Measurements from ENCODE around the gene CCL2.

DNA sequence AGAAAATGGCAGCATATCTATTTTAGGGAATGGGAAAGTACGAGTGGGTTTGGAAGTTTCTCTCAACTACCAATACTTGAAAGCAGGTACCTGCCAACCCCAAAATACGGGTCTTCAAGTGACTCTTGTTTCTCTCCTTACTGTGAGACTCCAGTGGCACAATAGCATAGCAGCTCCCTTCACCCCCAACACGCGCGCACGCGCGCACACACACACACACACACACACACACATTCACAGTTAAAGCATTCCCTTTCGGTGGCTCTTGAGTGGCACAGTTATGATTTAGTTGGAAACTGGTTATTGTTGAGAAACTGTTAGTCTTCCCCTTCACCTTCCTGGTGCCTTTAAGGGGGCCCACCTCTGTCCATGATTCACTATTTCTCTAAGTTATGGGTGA is 30.0 kb upstream of the CCL2 start:
- TF ChIP-seq, protein P1, sequence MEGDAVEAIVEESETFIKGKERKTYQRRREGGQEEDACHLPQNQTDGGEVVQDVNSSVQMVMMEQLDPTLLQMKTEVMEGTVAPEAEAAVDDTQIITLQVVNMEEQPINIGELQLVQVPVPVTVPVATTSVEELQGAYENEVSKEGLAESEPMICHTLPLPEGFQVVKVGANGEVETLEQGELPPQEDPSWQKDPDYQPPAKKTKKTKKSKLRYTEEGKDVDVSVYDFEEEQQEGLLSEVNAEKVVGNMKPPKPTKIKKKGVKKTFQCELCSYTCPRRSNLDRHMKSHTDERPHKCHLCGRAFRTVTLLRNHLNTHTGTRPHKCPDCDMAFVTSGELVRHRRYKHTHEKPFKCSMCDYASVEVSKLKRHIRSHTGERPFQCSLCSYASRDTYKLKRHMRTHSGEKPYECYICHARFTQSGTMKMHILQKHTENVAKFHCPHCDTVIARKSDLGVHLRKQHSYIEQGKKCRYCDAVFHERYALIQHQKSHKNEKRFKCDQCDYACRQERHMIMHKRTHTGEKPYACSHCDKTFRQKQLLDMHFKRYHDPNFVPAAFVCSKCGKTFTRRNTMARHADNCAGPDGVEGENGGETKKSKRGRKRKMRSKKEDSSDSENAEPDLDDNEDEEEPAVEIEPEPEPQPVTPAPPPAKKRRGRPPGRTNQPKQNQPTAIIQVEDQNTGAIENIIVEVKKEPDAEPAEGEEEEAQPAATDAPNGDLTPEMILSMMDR (conservative IDR thresholded peaks at IDR 0.05; ENCODE audit: low read length): no peak
- no peak for TF ChIP-seq EZH2phosphoT487 (IDR thresholded peaks at IDR 0.05; ENCODE audit: borderline replicate concordance, low read depth, low read length)

All from OCI-LY7 (cell line).